ENCODE measurements around the gene SLC9A8. TPM values are rescaled to one million over a fixed set of nuclear protein-coding genes. Genes with fewer than 3 reads are reported as not detected.

The SLC9A8 gene
- total RNA-seq, 1 experiment from 2014 or later = 7.5 TPM

DNA sequence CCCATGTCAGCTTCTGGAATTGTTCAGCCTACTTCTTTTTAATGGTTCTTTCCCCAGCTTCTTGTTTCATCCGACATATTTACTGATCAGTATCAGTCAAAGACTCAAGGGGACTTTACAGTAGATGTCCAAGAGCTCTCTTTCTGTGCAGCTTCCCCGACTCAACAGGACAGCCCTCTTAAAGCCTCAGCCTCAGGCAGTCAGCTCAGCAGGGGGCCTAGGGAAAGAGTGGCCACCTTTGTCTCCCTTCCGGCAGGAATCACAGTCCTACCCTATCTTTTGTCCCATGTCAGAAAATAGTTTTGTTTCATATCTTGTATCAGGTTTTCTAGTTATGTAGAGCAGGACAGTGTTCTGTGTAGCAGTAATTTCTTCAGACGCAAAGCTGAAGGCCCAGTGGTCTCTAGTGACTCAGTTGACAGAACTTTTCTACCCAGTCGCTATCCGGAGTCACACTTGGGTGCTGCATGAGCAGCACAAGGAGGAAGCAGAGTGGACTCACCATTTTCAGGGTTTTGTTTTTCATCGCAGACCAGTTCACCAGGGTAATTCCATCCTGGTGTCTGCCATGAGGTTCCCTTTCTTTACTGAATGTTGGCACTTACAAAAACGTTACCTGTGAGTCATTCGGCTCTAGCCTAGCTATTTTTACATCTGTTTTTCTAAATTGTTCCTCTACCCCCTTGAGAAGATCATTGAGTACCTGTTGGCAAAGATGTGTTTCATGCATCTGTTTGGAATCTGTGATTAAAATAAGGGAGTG, 55.0 kb downstream of the SLC9A8 start:
- no peak overlapping the region for H2AK5ac ChIP-seq (ENCODE audit: insufficient read length, low read length)
- H3T11ph ChIP-seq (ENCODE audit: low read length) = no peak overlapping the region
- no peaks in the 10 kb centered on the region for H3K9me3 ChIP-seq (ENCODE audit: control insufficient read depth, low read depth, low read length)
- H3K23me2 ChIP-seq (ENCODE audit: insufficient read length, low read depth, low read length, poor library complexity, severe bottlenecking) = no peaks in the 10 kb centered on the region
- H3K36me3 Mint-ChIP-seq (ENCODE audit: insufficient read depth in 1 of 3, low read depth in 3 of 3) = peaks cover 0 to 7% (median 0%) of the 10 kb centered on the region in 3 experiments; a peak in 3 of 7 replicates
- H3K4me2 ChIP-seq (ENCODE audit: insufficient read depth, insufficient read length, low read length) = no peak overlapping the region
- no peak overlapping the region for H2AFZ ChIP-seq (ENCODE audit: low read length)
- H3K27me3 ChIP-seq (ENCODE audit: insufficient read depth, low read length) = no peaks in the 10 kb centered on the region
- peaks cover 15% of the 10 kb centered on the region in 2 experiments for H3K4me1 Mint-ChIP-seq
- H3K56ac ChIP-seq (ENCODE audit: insufficient read length, low read depth, low read length) = no peak overlapping the region
- H4K20me1 ChIP-seq (ENCODE audit: control insufficient read depth, insufficient read depth, insufficient read length) = no peaks in the 10 kb centered on the region
- H3K27ac ChIP-seq (ENCODE audit: insufficient read length, low read depth, low read length) = no peak overlapping the region
- H3K18ac ChIP-seq (ENCODE audit: insufficient read length, low read depth, low read length) = no peak overlapping the region
- no peak overlapping the region for H2BK5ac ChIP-seq (ENCODE audit: insufficient read length, low read length)
- H3K4ac ChIP-seq (ENCODE audit: low read depth, low read length) = no peak overlapping the region
- no peak overlapping the region for H3K4me3 Mint-ChIP-seq
- H3K27me3 Mint-ChIP-seq (ENCODE audit: low read depth) = peaks cover 1% of the 10 kb centered on the region
- H3K14ac ChIP-seq (ENCODE audit: insufficient read depth, low read length) = no peak overlapping the region
- no peak for DNase-seq
- H4K91ac ChIP-seq (ENCODE audit: insufficient read length, low read depth, low read length) = no peak overlapping the region
- H4K5ac ChIP-seq (ENCODE audit: insufficient read length, low read depth, low read length) = no peak overlapping the region
- no peaks in the 10 kb centered on the region for H3K79me2 ChIP-seq (ENCODE audit: insufficient read depth, low read length)
- H3K9ac ChIP-seq (ENCODE audit: extremely low read depth, insufficient read length, low read length) = no peak overlapping the region
- no peaks in the 10 kb centered on the region for H3K4me1 ChIP-seq (ENCODE audit: insufficient read depth, low read length)
- H2BK120ac ChIP-seq (ENCODE audit: low read depth, low read length, poor library complexity, severe bottlenecking) = no peak overlapping the region
- H3K27ac Mint-ChIP-seq = no peak overlapping the region
- H2BK15ac ChIP-seq (ENCODE audit: low read depth, low read length) = no peak overlapping the region
- TF ChIP-seq, protein P1, sequence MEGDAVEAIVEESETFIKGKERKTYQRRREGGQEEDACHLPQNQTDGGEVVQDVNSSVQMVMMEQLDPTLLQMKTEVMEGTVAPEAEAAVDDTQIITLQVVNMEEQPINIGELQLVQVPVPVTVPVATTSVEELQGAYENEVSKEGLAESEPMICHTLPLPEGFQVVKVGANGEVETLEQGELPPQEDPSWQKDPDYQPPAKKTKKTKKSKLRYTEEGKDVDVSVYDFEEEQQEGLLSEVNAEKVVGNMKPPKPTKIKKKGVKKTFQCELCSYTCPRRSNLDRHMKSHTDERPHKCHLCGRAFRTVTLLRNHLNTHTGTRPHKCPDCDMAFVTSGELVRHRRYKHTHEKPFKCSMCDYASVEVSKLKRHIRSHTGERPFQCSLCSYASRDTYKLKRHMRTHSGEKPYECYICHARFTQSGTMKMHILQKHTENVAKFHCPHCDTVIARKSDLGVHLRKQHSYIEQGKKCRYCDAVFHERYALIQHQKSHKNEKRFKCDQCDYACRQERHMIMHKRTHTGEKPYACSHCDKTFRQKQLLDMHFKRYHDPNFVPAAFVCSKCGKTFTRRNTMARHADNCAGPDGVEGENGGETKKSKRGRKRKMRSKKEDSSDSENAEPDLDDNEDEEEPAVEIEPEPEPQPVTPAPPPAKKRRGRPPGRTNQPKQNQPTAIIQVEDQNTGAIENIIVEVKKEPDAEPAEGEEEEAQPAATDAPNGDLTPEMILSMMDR (conservative IDR thresholded peaks at IDR 0.05) = no peak
- H2BK12ac ChIP-seq (ENCODE audit: insufficient read length, low read depth, low read length) = no peak overlapping the region
- no peak overlapping the region for H3K23ac ChIP-seq (ENCODE audit: insufficient read length, low read depth, low read length)
- WGBS (ENCODE audit: extremely low coverage, insufficient read length, low lambda C conversion rate) = no CpG with 5 or more reads among the region's 9 CpGs
- no peaks in the 10 kb centered on the region for H3K79me1 ChIP-seq (ENCODE audit: insufficient read depth, low read depth, low read length, poor library complexity, severe bottlenecking)
- H4K8ac ChIP-seq (replicated peaks; ENCODE audit: insufficient read length, low read depth, low read length) = no peak overlapping the region
- H2BK20ac ChIP-seq (ENCODE audit: low read depth, low read length, poor library complexity, severe bottlenecking) = no peak overlapping the region
- no peaks in the 10 kb centered on the region; a peak in 1 of 5 replicates for H3K9me3 Mint-ChIP-seq

All from H9 (cell line).